Measurements from ENCODE around the gene GTF2A1L. TPM values are rescaled to one million over a fixed set of nuclear protein-coding genes. Genes with fewer than 3 reads are reported as not detected.

GTF2A1L gene
- total RNA-seq, 1 experiment from 2014 or later, result 0.22 TPM

DNA sequence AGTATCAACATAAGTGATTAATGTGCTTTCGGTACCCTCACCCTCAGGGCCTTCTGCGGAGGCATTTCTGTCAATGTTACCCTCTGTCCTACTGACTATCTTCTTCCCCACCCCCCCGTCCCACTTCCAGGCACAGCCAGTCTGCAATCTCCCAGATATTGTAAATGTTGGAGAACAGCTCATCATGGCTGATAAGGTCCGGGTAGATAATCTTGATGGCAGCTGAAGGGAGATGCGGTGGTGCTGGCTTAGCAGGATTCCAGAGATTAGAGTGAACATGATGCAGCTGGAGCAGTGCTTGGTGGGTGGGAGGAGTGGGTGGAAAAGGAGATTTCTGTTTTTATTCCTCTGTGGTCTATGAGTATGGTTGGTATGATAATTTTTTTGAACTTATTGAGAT lies 15.5 kb downstream of the GTF2A1L start:
- H3K9ac ChIP-seq (ENCODE audit: low read length), result no peak overlapping the region
- H3K4me2 ChIP-seq (ENCODE audit: low read length), result no peak overlapping the region
- no peaks in the 10 kb centered on the region for H3K27me3 ChIP-seq (ENCODE audit: insufficient read depth, low read length)
- POLR2A ChIA-PET, result no interaction called here
- ATAC-seq (no peak), DNase-seq (ENCODE audit: low read depth, low spot score) (no peak)
- TF ChIP-seq YY1 (IDR thresholded peaks at IDR 0.05; ENCODE audit: extremely low read depth, insufficient replicate concordance, low read depth, low read length) (no peak), RAD21 (IDR thresholded peaks at IDR 0.05; ENCODE audit: low read depth) (no peak), TCF7L2 (IDR thresholded peaks at IDR 0.05; ENCODE audit: borderline replicate concordance, extremely low read depth, insufficient read depth, insufficient read length) (no peak), EGR1 (IDR thresholded peaks at IDR 0.05; ENCODE audit: low read depth) (no peak), POLR2AphosphoS5 (IDR thresholded peaks at IDR 0.05; ENCODE audit: low read depth, low read length) (no peak), FOSL1 (IDR thresholded peaks at IDR 0.05; ENCODE audit: low read depth) (no peak), POLR2A (IDR thresholded peaks at IDR 0.05; ENCODE audit: borderline replicate concordance, extremely low read depth, insufficient read depth, insufficient read length) (no peak), SIN3A (IDR thresholded peaks at IDR 0.05; ENCODE audit: low read depth) (no peak), SRF (IDR thresholded peaks at IDR 0.05; ENCODE audit: low read depth) (no peak), CBX3 (IDR thresholded peaks at IDR 0.05; ENCODE audit: low read depth) (no peak)
- TF ChIP-seq, protein P1, sequence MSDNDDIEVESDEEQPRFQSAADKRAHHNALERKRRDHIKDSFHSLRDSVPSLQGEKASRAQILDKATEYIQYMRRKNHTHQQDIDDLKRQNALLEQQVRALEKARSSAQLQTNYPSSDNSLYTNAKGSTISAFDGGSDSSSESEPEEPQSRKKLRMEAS (IDR thresholded peaks at IDR 0.05), result no peak
- TF ChIP-seq, protein P2, sequence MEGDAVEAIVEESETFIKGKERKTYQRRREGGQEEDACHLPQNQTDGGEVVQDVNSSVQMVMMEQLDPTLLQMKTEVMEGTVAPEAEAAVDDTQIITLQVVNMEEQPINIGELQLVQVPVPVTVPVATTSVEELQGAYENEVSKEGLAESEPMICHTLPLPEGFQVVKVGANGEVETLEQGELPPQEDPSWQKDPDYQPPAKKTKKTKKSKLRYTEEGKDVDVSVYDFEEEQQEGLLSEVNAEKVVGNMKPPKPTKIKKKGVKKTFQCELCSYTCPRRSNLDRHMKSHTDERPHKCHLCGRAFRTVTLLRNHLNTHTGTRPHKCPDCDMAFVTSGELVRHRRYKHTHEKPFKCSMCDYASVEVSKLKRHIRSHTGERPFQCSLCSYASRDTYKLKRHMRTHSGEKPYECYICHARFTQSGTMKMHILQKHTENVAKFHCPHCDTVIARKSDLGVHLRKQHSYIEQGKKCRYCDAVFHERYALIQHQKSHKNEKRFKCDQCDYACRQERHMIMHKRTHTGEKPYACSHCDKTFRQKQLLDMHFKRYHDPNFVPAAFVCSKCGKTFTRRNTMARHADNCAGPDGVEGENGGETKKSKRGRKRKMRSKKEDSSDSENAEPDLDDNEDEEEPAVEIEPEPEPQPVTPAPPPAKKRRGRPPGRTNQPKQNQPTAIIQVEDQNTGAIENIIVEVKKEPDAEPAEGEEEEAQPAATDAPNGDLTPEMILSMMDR (IDR thresholded peaks at IDR 0.05 in 2 of 3, conservative IDR thresholded peaks at IDR 0.05 in 1 of 3; ENCODE audit: borderline replicate concordance in 1 of 3, insufficient read depth in 1 of 3, low read depth in 2 of 3, low read length in 2 of 3), result no peak
- no peaks in the 10 kb centered on the region for H4K20me1 ChIP-seq (ENCODE audit: insufficient read depth)
- no peak overlapping the region for H2AFZ ChIP-seq (ENCODE audit: low read depth, low read length, poor library complexity, severe bottlenecking)
- H3K79me2 ChIP-seq (ENCODE audit: insufficient read depth, low read length), result no peaks in the 10 kb centered on the region
- no peaks in the 10 kb centered on the region for H3K9me3 ChIP-seq (ENCODE audit: control insufficient read depth in 1 of 2, insufficient read depth in 1 of 2, low read depth in 1 of 2, low read length in 2 of 2)
- no peak overlapping the region for H3K4me3 ChIP-seq (replicated peaks in 1 of 2; ENCODE audit: low read depth in 1 of 2, low read length in 2 of 2)
- intact Hi-C loops (cut with micrococcal nuclease), result no loop called here
- no peak overlapping the region for H3K27ac ChIP-seq (ENCODE audit: low read depth, low read length)
- no peaks in the 10 kb centered on the region for H3K9me2 ChIP-seq (ENCODE audit: insufficient read depth)
- no peaks in the 10 kb centered on the region for H3K36me3 ChIP-seq (ENCODE audit: control insufficient read depth in 1 of 2, insufficient read depth in 2 of 2, low read length in 2 of 2)
- RAD21 ChIA-PET (ENCODE audit: low non-redundant PET in 1 of 2, low total read pairs in 2 of 2, uncharacterized antibody in 2 of 2, unreplicated experiment in 2 of 2), result no interaction called here
- no peaks in the 10 kb centered on the region for H3K4me1 ChIP-seq (ENCODE audit: control insufficient read depth in 1 of 2, insufficient read depth in 2 of 2, low read length in 2 of 2)
- BruUV-seq (replicated peaks), result no TSS peak
- CTCF ChIA-PET, result no interaction called here
